Endothelial cell of umbilical vein (primary cell): ENCODE data around the gene EEF1AKMT4.

Experiments
- EZH2 ChIP-seq: IDR thresholded peaks from 2 replicates; pipeline ENCODE4 v1.6.1; 2012; ENCODE audit warnings: borderline replicate concordance, low read depth, mild to moderate bottlenecking, moderate library complexity, low read length, inconsistent platforms; ENCODE audit not compliant: severe bottlenecking
- MYC ChIP-seq: IDR thresholded peaks from one replicate; pipeline ENCODE4 v1.6.1; 2011; ENCODE audit warnings: mild to moderate bottlenecking, low read depth, low read length
- POLR2A ChIP-seq: IDR thresholded peaks from 2 replicates; pipeline ENCODE4 v1.6.1; 2012; ENCODE audit warnings: low read depth, mild to moderate bottlenecking, control low read depth, low read length
- TF ChIP-seq, protein P1 (sequence below), 2 donors: IDR thresholded peaks; 1 replicate in 1 of 2; 2 replicates in 1 of 2; pipeline ENCODE4 v1.5.1; 2011; ENCODE audit warnings: low read length in 2 of 2, mild to moderate bottlenecking in 2 of 2, moderate library complexity in 2 of 2, control low read depth in 1 of 2, inconsistent platforms in 1 of 2, low read depth in 1 of 2; ENCODE audit not compliant: insufficient read depth in 1 of 2; ENCODE audit errors: extremely low read depth in 1 of 2
- TF ChIP-seq, protein P2 (sequence below): IDR thresholded peaks from 2 replicates; pipeline ENCODE4 v1.6.1; 2011; ENCODE audit not compliant: insufficient read depth, insufficient read length

DNA sequence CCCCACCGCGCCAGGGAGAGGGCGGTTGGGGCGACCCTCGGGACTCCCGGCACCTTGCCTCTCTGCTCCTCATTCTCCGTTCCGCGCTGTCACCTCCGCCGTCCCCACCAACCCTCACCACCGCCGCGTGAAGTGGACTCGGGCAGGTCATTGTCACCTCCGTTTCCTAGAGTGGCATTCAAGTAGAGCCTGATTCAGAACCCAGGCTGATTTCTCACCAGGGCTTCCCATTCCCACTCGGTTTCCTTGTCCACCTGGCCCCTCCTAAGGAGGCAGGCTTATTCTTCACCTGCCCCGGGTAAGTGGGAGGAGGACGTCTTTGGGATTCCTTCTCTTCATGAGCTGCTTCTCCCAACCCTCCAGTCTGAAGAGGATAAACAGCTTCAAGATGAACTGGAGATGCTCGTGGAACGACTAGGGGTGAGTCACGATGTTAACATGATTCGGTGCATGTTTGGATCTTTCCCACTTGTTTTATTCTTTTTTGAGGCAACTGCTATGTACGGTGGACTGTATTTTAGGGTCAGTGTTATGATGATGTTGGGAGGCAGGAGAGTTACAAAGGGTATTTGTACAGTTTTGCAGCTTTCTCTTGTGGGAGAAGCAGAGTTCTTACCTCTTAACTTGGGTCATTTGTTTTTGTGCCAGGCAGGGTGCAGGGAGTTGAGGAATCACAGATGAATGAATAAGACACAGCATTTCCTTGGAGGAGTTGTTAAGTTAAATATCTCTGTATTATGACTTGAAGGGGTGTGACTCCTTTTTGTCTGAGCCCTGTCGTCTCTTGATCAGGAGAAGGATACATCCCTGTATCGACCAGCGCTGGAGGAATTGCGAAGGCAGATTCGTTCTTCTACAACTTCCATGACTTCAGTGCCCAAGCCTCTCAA is 50.3 kb downstream of the EEF1AKMT4 start:
- TF ChIP-seq, protein P1, sequence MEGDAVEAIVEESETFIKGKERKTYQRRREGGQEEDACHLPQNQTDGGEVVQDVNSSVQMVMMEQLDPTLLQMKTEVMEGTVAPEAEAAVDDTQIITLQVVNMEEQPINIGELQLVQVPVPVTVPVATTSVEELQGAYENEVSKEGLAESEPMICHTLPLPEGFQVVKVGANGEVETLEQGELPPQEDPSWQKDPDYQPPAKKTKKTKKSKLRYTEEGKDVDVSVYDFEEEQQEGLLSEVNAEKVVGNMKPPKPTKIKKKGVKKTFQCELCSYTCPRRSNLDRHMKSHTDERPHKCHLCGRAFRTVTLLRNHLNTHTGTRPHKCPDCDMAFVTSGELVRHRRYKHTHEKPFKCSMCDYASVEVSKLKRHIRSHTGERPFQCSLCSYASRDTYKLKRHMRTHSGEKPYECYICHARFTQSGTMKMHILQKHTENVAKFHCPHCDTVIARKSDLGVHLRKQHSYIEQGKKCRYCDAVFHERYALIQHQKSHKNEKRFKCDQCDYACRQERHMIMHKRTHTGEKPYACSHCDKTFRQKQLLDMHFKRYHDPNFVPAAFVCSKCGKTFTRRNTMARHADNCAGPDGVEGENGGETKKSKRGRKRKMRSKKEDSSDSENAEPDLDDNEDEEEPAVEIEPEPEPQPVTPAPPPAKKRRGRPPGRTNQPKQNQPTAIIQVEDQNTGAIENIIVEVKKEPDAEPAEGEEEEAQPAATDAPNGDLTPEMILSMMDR (IDR thresholded peaks at IDR 0.05; ENCODE audit: extremely low read depth in 1 of 2, insufficient read depth in 1 of 2, low read depth in 1 of 2, low read length in 2 of 2) = no peak
- TF ChIP-seq MYC = no peak
- TF ChIP-seq, protein P2, sequence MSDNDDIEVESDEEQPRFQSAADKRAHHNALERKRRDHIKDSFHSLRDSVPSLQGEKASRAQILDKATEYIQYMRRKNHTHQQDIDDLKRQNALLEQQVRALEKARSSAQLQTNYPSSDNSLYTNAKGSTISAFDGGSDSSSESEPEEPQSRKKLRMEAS = no peak
- TF ChIP-seq EZH2 = no peak
- no peak for TF ChIP-seq POLR2A
